Stimulated activated naive CD8-positive, alpha-beta T cell treated with anti-CD3 and anti-CD28 coated beads, Interleukin-15, Interleukin-2, amounts not matched to agents 100 ng/mL and 50 ng/mL, for 24 hours (primary cell): ENCODE data around the gene MGST2.

Source experiments
- H3K27ac Mint-ChIP-seq: one replicate; pipeline ENCODE4 v1.8.0; 2021; ENCODE audit warnings: mild to moderate bottlenecking, mixed read lengths
- H3K27me3 Mint-ChIP-seq: one replicate; pipeline ENCODE4 v1.8.0; 2021; ENCODE audit warnings: mixed read lengths
- H3K36me3 Mint-ChIP-seq: one replicate; pipeline ENCODE4 v1.8.0; 2021; ENCODE audit warnings: low read depth, mixed read lengths
- H3K4me1 Mint-ChIP-seq: one replicate; pipeline ENCODE4 v1.8.0; 2021; ENCODE audit warnings: low read depth, mixed read lengths
- H3K4me3 Mint-ChIP-seq: one replicate; pipeline ENCODE4 v1.8.0; 2021; ENCODE audit warnings: mild to moderate bottlenecking, mixed read lengths
- H3K9me3 Mint-ChIP-seq: one replicate; pipeline ENCODE4 v1.8.0; 2021; ENCODE audit warnings: mixed read lengths

Gene MGST2

DNA sequence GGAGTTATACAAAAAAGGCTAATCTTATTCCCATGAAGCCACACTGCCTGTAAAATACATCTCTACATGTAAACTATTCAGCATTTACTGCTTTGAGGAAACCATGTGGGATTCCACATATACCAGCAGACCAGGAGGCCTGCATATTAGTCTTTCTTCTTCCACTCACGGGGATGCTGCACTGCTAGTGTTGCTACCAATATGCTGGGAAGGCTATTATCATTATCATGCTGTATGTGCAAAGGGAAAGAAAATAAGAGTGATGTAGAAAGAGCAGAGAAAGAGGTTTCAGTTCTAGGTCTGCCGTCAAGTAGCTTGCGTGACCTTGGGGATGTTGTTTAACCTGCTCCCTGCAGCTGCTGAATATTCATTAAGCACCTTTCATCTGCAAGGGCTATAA lies 61.0 kb downstream of the MGST2 start:
- H3K4me3 Mint-ChIP-seq = no peak overlapping the region
- no peaks in the 10 kb centered on the region for H3K4me1 Mint-ChIP-seq
- H3K27ac Mint-ChIP-seq = no peak overlapping the region
- no peaks in the 10 kb centered on the region for H3K27me3 Mint-ChIP-seq
- no peaks in the 10 kb centered on the region for H3K9me3 Mint-ChIP-seq
- no peaks in the 10 kb centered on the region for H3K36me3 Mint-ChIP-seq

DNA sequence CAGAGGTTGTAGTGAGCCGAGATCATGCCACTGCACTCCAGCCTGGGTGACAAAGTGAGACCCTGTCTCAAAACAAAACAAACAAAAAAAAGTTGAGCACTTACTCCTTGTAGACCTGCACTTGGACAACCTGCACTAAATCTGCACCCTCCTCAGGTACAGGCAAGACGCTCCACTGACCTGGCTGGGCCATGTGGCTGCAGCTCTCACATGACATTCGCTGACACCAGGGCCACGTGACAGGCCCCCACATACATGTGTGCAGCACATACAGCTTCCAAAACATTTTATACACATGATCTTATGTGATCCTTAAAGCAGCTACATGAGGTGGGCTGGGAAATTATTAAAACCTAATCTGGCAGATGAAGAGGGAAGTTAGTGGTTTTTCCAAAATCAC lies 62.5 kb downstream of the MGST2 start:
- Mint-ChIP-seq H3K9me3 (no peaks in the 10 kb centered on the region), H3K4me1 (no peaks in the 10 kb centered on the region), H3K36me3 (no peaks in the 10 kb centered on the region), H3K27ac (no peak overlapping the region), H3K4me3 (no peak overlapping the region), H3K27me3 (peaks cover 4% of the 10 kb centered on the region)

DNA sequence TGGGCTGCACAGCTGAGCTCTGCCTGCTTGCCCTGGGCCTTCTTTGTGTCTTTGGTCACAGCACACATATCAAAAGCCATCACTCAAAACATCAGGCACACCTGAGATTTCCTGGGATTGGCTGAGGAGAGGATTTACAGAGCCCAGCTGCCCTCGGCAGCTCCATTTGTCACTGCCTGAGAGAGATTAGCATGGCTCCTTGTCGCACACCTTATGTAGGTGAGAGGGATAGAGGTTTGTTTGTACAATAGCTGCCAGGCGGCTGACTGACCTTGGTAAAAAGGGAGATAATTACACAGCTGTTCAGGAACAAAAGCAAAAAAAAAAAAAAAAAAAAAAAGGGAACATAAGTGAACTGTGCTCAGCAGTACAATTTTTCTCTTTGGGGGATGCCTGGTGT lies 63.2 kb downstream of the MGST2 start:
- Mint-ChIP-seq H3K4me1 (no peaks in the 10 kb centered on the region), H3K27me3 (peaks cover 8% of the 10 kb centered on the region), H3K36me3 (no peaks in the 10 kb centered on the region), H3K9me3 (no peaks in the 10 kb centered on the region), H3K27ac (no peak overlapping the region), H3K4me3 (no peak overlapping the region)

DNA sequence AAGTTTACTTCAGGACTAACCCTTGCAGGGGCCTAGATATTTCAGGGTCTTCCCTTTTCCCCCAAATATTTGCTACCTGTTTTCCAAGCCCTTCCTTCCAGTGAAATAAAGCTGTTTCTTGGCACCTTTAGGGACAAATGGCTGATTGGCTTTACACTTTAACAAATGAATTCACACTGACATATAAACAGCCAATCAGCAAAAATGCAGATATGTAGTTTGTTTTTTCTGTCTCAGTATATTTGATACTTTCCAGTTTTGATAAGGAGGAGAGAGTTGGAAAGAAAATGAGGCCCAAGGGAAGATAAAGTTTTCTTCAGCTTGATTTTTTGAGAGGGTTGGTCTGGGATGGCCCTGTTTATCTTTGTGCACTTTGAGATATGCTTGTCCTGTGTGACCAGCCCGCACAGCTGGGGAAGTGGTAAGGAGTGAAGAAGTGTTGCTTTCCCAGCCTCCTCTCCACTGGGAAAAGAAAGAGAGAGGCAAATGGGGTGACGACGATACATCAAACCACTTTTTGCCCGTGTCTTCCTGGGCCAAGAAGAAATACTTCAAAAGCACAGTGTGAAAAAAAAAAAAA lies 67.5 kb downstream of the MGST2 start:
- Mint-ChIP-seq H3K27ac (no peak overlapping the region), H3K36me3 (no peaks in the 10 kb centered on the region), H3K27me3 (peaks cover 37% of the 10 kb centered on the region), H3K4me3 (no peak overlapping the region), H3K4me1 (peaks cover 23% of the 10 kb centered on the region), H3K9me3 (no peaks in the 10 kb centered on the region)

DNA sequence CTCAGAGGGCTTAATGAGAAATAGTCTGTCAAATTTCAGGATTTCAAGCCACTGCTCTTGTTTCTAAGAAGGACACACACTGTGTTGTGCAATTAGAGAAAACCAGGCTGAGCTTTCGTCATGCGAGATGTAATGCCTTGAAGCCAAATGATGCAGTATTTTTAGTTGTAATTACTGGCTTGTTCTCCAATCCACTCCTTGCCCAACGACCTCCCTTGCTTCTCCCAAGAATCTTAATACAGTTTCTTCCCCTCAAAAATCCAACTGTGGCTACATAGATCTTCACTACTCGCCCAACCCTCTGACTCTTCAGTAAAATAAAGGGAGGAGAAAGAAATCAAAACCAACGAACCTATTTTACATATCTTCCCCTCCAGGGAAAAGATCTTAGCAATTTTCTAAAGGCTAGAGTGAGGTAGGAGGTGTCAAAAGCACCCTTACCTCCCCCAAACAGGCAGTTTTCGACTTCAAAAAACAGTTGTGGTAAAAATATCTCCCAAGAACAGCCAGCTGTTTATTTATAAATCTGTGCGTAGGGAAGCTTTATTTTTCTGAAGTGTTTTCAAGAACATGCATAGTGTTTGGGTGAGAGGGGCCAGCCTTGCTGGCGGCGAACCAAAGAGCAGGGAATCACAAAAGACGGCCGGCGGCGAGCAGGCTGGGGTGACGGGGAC lies 68.7 kb downstream of the MGST2 start:
- no peaks in the 10 kb centered on the region for H3K9me3 Mint-ChIP-seq
- peaks cover 37% of the 10 kb centered on the region for H3K27me3 Mint-ChIP-seq

DNA sequence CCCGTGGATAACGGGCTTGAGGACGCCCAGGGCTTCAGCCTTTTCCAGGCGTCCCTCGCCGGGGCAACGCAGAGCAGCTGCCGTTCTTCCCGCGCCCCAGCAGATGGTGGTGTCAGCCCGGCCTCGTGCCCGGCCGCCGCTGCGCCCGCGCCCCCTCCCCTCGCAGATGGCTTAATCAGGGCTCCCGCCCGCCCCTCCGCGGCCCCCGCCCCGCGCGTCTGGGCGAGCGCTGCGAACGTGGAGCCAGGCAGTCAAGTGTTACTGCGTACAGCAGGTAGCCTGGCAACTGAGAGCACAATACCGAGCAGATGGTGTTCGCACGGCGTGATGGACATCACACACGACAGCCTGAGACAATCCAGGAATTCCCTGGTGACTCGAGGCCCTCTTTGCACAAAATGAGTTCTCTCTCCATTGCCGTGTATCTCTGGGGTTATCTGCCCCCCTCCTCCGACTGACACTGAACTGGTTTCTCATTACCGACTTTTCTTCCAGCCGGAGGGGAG lies 69.3 kb downstream of the MGST2 start:
- Mint-ChIP-seq H3K27me3 (peaks cover 37% of the 10 kb centered on the region), H3K4me1 (peaks cover 23% of the 10 kb centered on the region), H3K9me3 (no peaks in the 10 kb centered on the region), H3K4me3 (peak overlapping the region; percentile 69), H3K27ac (no peak overlapping the region), H3K36me3 (no peaks in the 10 kb centered on the region)

More for the DNA sequence above, 68.7 kb downstream of the MGST2 start:
- H3K4me3 Mint-ChIP-seq = peak overlapping the region; percentile 69
- no peaks in the 10 kb centered on the region for H3K36me3 Mint-ChIP-seq
- peaks cover 23% of the 10 kb centered on the region for H3K4me1 Mint-ChIP-seq
- H3K27ac Mint-ChIP-seq = no peak overlapping the region

DNA sequence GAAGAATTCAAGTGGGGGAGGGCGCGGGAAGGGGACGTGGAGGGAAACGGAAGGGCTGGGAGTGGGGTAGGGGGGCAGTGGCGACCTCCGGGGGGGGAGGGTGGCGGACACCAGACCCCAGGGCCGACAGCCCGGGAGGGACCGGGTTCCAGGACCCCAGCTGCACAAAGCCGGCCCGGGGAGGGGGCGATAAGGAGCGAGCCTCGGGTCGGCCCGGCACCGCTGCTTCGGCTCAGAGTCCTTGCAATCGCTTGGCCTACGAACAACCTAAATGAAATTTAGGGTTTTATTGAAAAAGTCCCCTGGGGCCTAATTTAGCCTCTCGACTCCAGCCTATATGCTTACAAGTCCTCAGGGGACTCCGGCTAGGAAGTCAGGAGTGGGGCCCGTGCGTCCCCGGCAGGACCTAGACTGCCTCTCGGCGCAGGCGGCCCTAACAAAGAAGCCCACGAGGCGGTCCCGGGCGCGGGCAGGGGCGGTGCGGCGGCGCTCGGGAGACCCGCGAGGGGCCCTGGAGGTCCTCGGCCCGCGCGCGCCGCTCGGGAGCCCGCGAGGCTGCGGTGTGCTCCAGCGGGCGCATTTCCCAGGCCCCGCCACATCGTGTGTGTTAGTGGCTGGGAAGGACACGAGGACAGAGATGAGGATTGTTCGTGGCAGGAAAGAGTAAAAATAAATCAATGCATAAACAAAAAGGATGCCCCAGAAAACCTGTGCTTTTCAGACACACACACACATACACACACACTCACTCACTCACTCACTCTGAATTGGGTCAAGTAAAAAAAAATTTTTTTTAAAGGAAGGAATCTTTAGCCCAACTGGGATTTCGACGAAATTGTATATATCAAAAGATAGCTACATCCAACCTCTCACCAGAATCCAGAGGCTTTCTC lies 70.0 kb downstream of the MGST2 start:
- peak overlapping the region; percentile 69 for H3K4me3 Mint-ChIP-seq
- H3K4me1 Mint-ChIP-seq = peaks cover 23% of the 10 kb centered on the region
- H3K27ac Mint-ChIP-seq = no peak overlapping the region
- no peaks in the 10 kb centered on the region for H3K36me3 Mint-ChIP-seq
- peaks cover 37% of the 10 kb centered on the region for H3K27me3 Mint-ChIP-seq
- H3K9me3 Mint-ChIP-seq = no peaks in the 10 kb centered on the region

DNA sequence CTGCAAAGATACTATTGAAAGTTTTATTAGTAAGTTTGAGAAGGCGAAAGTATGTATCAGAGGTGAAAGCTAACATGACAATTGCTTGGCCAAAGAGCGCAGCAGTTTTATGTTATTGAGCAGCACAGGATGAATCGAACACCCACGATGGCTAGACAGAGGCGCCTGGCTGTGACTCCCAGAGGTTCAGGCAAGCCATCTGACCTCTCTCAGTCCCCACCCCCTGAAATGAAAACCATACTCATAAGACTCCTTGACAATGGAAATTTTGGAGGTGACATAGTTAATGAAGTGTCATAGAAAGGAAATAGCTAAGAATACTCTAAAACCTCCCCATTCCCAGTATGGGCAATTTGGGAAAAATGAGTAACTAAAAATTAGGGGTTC lies 70.6 kb downstream of the MGST2 start:
- H3K36me3 Mint-ChIP-seq = no peaks in the 10 kb centered on the region
- no peak overlapping the region for H3K4me3 Mint-ChIP-seq
- peaks cover 23% of the 10 kb centered on the region for H3K4me1 Mint-ChIP-seq
- H3K27ac Mint-ChIP-seq = no peak overlapping the region
- H3K9me3 Mint-ChIP-seq = no peaks in the 10 kb centered on the region
- H3K27me3 Mint-ChIP-seq = peaks cover 37% of the 10 kb centered on the region

DNA sequence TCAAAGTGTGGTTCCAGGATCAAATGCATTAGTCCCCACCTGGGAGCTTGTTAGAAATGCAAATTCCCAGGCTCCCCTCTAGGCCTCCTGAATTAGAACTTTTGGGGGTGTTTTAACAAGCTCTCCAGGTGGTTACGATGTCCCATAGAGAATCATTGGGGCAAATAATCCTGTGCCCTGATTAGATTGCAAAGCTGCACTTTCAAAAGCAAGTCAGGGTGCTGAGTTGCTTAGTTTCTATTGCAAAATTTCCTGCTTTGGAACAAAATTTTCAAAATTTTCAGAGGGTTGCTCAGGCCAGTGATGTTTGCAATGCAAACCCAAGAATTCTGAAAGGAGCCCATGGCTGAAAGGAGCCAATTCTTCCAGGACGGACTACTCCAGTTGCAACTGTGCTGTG lies 71.0 kb downstream of the MGST2 start:
- no peaks in the 10 kb centered on the region for H3K36me3 Mint-ChIP-seq
- H3K9me3 Mint-ChIP-seq = no peaks in the 10 kb centered on the region
- peaks cover 23% of the 10 kb centered on the region for H3K4me1 Mint-ChIP-seq
- H3K4me3 Mint-ChIP-seq = no peak overlapping the region
- H3K27ac Mint-ChIP-seq = no peak overlapping the region
- H3K27me3 Mint-ChIP-seq = peaks cover 37% of the 10 kb centered on the region

DNA sequence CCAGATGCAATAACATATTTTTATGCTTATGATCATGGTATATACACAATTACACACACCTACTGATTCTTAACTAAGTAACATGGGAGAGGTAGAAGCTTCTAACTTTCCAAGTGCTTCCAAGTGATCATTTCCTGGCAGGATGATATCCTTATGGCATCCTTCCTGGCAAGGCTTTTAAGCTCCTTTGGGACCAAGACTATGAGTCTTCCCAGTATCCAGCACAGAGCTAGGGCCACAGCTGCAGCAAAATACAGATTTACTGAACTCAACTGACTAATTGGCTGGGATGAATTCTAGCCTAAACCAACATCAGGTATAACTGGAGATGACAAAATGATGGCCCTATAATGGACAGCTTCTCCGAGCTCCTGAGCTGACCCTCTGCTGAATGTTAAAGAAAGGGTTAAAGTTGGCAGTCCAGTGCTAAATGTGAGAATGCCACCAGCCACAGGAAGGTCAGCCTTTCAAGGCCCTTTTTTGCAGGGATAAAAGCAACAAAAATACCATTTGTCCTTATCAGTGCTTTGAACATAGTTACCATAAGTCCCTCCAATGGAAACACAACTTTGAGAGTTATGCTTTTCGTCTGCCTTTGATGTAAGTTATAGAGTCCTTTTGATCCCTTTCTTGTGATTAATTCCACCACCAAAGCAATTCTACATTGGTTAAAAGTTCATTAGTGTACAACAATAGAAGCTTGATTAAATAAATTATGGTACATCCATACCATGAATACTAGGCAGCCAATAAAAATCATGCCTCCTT lies 73.4 kb downstream of the MGST2 start:
- H3K9me3 Mint-ChIP-seq = no peaks in the 10 kb centered on the region
- H3K27me3 Mint-ChIP-seq = peaks cover 27% of the 10 kb centered on the region

DNA sequence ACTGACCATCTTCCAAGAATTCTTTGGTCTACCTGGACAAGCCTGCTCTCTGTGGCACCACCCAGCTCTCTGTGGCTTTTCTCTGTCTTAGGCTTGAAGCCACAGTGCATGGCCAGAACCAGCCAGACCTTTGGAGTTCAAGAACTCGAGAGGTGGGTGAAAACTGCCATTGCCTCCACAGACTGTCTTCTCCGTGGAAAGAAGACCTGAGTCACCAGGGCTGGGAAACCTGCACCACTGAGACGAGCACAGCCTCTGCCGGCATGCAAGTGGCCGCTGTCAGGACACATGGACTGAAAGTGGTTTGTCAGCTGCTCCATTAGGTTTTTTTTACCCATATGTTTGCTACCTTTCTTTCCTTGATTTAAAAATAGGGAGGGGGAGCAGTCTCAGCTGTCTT lies 74.5 kb downstream of the MGST2 start:
- H3K36me3 Mint-ChIP-seq = no peaks in the 10 kb centered on the region
- no peak overlapping the region for H3K27ac Mint-ChIP-seq
- no peaks in the 10 kb centered on the region for H3K9me3 Mint-ChIP-seq
- H3K4me3 Mint-ChIP-seq = no peak overlapping the region
- H3K27me3 Mint-ChIP-seq = peaks cover 20% of the 10 kb centered on the region
- peaks cover 12% of the 10 kb centered on the region for H3K4me1 Mint-ChIP-seq

More for the DNA sequence above, 73.4 kb downstream of the MGST2 start:
- Mint-ChIP-seq H3K36me3 (no peaks in the 10 kb centered on the region), H3K27ac (no peak overlapping the region), H3K4me1 (peaks cover 23% of the 10 kb centered on the region), H3K4me3 (no peak overlapping the region)

DNA sequence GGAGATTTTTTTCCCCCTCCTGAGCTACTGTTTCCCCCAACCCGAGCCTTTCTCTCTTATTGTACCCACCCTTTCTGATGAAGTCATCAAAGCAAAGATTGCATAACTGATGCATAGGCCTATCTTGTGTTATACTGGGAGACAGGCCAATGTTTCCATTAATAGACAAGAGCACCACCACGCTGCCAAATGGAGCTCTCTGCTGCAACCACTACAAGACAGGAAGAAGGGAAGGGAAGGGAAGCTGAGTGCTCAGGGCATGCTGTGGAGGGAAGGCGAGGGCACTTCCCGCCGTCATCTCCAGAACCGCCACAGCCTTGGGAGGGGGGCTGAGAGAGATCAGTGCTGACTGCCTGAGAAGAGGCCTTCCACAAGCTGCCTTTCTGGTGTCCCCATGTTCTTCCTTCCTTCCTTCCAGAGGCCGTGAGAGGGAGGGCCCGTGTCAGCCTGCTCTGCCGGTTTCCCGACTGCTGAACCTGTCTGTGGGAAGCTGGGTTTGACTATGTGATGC lies 75.0 kb downstream of the MGST2 start:
- Mint-ChIP-seq H3K36me3 (no peaks in the 10 kb centered on the region), H3K27ac (no peak overlapping the region), H3K27me3 (peaks cover 20% of the 10 kb centered on the region), H3K4me3 (no peak overlapping the region), H3K9me3 (no peaks in the 10 kb centered on the region), H3K4me1 (peaks cover 11% of the 10 kb centered on the region)

DNA sequence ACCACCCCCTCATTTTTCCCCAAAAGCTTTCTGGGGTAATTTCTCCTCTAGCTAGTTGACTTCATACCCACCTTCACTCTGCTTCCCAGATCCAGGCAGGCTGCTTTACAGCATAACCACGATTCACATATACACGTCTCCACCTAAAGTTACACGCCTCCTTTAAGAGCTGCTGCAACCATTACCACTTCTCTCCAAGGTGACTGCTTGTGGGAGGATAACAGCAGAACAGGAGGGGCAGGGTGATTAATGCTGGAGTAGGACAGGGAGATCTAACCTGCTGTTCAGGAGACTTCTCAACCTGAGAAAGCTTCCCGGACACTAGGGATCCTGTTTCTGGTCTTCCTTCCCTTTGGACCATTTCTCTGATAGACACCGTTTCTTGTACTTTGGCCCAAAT lies 77.4 kb downstream of the MGST2 start:
- H3K36me3 Mint-ChIP-seq = no peaks in the 10 kb centered on the region
- H3K27ac Mint-ChIP-seq = no peak overlapping the region
- H3K4me3 Mint-ChIP-seq = no peak overlapping the region
- H3K9me3 Mint-ChIP-seq = no peaks in the 10 kb centered on the region
- no peaks in the 10 kb centered on the region for H3K4me1 Mint-ChIP-seq
- no peaks in the 10 kb centered on the region for H3K27me3 Mint-ChIP-seq

DNA sequence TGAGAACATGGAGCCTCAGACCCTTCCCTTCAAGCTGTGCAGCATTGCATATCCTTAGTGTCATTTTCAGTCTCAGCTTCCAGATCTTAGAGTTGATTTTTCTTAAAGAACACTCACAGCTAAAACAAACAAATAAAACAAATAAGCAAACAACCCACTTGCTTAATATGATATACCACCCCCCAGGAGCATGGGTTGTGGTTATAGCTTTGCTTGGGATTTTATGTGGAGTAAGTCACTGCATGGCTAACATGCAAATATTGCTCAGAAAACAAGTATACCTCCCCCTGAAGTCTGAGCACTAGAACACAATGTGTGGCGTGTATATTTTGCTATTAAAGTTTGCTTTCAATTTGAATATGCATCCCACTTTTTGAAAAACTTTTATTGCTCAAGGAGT lies 78.6 kb downstream of the MGST2 start:
- H3K9me3 Mint-ChIP-seq = no peaks in the 10 kb centered on the region
- H3K4me3 Mint-ChIP-seq = no peak overlapping the region
- no peak overlapping the region for H3K27ac Mint-ChIP-seq
- H3K27me3 Mint-ChIP-seq = no peaks in the 10 kb centered on the region
- no peaks in the 10 kb centered on the region for H3K36me3 Mint-ChIP-seq
- H3K4me1 Mint-ChIP-seq = no peaks in the 10 kb centered on the region
